Activated naive CD4-positive, alpha-beta T cell treated with Interleukin-2 at 50 U/mL for 16 hours (primary cell): Measurements from ENCODE around the gene ORM2.
"Not testable (repeated sequence)": the region's sequence is repeated elsewhere in the genome, so short reads cannot be mapped to it uniquely, and the experiment has no call there.

ENCODE experiments used
- DNase-seq: peaks from one replicate; pipeline ENCODE4 v3.0.0-alpha.2; 2020

ORM2 gene

DNA sequence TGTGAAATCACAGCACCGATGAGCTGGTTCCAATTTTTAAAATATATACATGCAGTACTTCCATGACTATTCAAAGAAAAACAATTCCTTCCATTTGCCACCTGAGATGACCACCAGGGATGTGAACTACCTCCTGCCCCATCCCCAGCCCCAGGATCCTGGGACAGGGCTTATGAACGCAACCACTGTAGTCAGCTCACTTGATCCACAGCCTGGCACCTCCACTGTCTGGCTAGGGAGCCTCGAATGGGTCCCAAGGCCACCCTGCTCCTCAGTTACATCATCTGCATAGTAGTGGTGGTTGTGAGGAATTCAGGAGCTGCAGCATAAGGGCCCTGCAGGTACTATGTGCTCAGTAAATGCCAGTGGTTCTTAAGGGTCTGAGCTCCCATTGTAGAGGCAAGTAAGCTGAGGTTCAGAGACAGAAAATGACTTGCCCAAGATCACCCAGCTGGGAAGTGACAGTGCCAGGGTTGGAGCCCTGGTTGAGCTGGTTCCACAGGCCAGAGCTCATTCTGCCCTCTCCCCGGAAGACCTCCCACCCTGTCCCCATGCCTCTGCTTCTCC lies 2.9 kb downstream of the ORM2 start:
- DNase-seq, result not testable (repeated sequence)

DNA sequence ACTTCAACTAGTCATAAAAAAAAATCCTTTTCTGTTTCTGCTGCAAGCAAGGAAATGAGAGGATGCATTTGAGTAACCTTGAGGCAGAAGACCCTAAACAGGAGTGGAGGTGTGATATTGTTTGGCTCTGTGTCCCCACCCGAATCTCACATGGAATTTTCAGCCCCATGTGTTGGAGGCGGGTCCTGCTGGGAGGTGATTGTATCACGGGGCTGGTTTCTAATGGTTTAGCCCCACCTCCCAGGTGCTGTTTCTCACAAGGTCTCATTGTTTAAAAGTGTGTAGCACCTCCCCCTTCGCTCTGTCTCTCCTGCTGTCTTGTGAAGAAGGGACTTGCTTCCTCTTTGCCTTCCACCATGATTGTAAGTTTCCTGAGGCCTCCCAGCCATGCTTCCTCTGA lies 4.0 kb downstream of the ORM2 start:
- DNase-seq, result not testable (repeated sequence)

DNA sequence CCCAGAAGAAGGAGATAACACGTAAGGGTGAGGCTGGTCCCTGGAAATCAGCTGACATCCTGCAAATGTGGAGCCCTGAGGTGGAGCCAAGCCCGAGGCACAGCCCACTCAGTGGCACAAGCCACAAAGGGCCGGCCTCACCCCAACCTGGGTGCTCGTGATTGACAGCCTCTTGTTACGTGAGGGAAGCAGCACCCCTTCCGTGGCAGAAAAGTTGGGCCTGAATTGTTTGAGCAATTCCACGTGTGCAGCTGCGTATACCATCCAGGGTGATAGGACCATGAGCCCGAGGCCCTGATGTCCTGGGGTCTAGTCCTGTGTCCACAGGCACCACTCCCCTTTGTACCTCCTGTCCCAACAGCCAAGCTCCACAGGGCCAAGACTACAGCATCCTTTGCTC lies 4.8 kb downstream of the ORM2 start:
- no peak for DNase-seq

DNA sequence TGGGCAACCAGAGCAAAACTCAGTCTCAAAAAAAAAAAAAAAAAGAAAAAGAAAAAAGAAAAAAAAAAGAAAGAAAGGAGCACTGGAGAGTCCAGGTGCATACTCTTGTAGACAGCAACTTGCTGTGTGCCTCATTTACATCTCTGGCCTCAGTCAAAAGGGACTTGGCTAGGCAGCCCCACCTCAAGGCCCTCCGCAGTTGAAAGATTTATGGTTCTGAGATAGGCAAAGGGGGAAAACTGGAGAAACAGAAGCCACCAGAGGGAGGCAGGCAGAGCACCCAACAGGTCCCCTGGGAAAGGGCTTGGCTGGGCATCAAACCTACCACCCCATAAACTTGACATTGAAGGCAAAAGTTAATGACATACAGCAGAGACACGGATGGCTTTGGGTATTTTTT lies 6.1 kb downstream of the ORM2 start:
- DNase-seq, result no peak

DNA sequence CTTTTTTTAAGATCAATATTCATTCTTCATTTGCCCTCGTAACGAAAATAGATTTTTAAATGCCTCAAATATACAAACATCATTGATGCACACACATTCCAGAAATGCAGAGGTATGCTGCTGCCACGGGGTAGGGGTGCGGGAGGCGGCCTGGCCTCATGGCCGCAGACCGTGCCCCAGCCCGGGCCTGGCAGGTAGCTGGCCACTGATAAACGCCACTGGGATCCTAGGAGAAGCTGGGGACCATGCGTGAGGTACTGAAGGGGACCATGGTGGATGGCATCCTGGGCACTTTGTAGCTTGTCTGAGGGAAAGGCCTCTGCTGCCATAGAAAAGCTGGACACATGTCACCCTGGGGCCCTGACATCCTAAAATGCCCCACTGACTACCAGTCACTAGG lies 6.5 kb downstream of the ORM2 start:
- no peak for DNase-seq

DNA sequence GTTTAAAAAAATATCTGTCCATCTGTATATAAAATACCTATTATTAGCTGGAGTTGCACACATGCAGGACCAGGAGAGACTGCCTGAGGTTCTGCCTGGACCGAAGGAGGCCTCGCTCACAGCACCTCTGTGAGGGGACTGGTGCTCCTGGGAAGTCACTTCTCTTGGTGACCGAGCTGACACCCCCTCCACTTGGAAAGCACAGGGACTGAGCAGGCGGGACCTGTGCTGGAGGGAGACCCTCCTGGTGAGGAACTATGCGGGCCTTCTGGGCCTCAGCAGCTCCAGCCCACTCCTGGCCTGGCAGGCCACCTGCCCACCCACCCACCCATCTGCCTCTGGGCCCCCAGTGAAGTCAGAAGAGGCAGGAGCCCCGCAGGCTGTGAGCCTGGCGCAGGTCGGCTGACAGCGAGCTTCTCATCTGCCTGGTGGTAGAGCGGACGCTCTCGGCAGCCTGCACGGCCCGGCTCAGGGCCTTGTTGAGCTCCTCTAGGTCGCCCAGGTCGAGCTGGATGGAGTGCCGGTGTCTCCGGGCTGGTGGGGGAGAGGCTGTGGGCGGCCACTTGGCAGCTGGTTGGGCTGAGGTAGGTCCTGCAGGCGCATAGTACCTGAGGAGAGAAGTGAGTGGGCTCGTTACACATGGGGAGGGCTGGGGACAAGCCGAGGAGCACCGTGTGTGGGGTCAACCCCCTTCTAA lies 7.2 kb downstream of the ORM2 start:
- no peak for DNase-seq

DNA sequence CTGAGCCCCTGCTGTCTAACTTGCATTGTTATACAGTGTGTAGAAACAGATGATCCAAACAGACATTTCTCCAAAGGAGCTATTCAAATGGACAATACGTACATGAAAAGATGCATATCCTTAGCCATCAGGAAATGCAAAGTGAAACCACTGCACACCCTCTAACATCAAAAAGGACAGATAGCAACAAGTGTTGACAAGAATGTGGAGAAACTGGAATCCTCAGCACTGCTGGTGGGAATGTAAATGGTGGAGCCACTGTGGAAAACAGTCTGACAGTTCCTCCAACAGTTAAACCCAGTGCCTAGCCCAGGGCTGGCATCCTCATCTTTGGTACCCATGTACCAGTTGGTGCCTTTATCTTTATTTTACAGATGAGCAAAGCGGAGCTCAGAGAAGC lies 8.5 kb downstream of the ORM2 start:
- no peak for DNase-seq

DNA sequence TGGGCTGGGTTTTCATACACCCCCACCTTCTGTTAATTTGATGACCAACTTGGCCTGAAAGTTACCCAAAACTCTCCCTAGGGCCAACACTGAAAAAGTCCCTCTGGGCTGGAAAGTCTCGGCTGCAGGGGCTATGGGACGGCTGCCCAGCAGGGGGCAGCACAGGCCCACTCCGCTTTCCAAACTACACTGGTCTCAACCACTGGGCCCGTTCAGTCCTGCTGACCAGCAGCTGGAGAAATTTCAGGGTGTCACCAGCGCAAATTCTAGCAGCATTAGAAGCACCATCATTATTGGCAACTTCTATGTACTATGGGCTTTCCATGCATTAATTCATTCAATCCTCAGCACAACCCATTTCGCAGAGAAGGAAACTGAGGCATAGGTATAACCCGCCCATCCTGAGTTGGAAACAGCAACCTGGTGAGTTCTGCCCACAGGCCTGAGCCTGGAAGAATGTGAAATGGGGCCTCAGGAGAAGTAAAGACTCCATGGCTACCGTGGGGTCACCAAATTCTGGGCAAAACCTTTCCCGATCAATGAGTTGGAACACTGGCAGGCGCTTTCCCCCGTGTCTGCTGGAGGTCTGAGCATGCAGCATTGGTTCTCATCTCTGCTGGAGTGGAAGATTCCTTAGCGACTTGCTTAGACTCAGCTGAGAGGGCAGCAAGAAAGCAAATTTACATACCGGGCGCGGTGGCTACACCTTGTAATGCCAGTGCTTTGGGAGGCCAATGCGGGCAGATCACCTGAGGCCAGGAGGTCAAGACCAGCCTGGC lies 9.7 kb downstream of the ORM2 start:
- DNase-seq, result peak; percentile 62

DNA sequence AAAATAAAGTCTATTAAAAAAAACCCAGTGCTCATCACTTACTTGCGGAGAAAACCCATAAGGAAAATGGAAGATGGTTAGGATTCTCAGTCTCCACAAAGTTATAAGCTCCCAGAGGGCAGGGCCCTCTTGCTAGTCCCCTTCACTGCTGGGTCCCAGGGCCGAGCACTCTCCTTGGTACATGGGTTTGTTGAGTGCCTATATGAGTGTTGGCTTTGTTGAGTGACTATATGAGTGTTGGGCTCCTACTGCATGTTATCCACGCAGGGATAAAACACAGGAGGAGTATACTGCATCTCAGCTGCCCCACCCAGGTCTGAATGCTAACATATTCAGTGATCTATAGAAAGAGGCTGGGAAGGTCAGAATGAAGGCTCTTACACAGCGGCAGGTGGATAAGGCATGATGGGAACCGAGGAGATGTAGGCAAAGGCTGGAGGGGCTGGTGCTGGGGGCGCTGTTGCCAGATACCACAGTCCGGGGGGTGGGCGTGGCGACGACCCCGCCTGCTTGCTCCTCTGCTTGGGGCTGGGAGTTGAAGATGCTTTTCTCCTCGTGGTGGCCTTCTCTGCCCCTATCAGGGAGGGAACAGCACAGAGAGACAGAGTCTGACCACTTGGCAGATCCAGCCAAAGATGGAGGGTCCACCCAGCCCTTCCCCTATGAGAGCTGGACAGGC lies 11.6 kb downstream of the ORM2 start:
- no peak for DNase-seq

DNA sequence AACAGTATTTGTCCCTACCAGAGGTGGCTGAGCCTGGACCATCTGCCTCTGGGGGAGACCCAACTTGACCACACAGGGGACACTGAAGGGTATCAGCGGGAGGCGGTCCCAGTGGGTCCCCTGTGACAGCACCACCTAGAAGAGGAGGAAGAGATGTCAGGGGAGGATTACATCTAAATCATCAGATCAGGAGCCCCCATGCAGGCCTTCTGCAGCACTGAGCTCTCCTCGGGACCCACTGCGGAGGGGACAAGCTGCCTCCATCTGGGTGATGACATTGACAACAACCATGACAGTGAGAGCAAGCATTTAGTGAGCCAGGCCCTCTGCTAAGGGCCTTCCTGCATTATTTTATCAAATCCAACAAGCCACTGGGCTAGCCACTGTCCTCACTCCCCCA lies 12.3 kb downstream of the ORM2 start:
- no peak for DNase-seq

DNA sequence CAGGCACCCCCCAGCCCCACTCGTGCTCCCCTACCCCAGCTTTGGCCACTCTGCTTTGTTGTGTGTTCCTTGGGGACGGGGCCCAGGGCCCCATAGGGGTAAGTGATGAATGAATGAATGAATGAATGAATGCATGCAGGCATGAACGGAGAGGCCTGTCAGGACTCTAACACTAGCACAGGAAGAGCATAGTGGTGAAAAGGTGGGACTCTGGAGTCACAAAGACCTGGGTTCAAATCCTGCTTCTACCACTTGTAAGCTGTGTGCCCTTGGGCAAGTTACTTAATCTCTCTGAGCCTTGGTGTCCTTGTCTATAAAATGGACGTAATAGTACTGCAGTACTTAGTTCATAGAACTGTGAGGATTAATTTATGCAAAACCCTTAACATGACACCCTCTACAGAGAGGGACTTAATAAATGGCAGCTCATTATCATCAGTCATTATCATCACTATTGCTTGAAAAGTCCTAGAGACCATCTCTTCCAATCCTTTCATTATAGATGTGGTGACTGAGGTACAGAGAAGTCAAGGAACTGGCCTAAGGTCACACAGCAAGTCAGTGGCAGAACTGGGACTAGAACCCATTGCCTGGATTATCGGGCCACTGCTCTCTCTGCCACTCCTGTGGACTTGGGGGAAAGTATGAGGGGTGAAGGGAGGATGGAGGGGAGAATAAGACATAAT lies 13.2 kb downstream of the ORM2 start:
- no peak for DNase-seq

DNA sequence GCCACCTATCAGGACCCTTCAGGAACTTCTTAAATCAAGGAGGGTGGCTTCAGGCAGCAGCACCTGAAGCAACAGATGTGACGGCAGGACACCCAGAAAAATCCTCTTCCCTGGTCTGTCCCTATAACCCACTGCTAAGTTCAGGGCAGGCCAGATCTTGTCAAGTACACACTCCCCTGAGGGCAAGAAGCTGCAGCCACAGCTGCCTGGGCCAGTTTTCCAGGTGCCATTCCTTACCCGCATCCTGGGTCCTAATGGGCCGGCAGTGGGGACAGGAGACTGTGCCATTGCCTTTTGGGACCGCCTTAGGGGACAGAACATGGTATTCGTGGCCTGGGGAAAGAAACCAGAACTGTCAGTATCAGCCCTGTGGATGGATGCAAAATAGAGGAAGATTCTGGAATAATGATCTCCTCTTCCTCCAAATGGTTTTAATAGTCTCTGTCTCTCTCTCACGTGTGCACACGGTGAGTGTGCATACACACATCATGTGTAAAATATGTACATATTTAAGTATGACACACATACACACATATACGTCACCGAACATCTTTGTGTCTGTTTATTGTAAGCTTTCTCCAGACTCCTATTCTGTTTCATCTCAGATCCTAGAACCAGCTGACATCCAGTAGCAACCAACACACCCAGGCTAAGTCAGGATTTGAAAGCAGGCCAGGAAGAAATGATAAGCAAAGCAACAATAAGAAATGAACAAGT lies 14.0 kb downstream of the ORM2 start:
- DNase-seq, result no peak

DNA sequence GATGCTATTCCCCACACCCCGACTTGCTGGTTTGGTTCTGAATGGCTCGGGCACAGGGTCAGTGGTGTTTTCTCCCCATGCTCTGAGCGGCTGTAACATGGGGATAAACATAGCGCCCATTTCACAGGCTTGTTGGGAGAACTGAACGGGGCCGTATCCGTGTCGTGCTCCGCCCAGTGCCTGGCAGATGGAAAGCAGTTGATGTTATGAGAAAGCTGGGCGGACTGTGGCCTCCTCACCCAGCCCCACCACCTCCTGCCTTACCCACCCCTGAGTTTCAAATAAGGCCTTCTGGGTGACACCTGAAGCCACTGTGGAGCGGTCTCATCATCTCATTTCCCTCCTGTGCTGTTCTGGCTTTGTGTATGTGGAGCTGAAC lies 14.5 kb downstream of the ORM2 start:
- no peak for DNase-seq

DNA sequence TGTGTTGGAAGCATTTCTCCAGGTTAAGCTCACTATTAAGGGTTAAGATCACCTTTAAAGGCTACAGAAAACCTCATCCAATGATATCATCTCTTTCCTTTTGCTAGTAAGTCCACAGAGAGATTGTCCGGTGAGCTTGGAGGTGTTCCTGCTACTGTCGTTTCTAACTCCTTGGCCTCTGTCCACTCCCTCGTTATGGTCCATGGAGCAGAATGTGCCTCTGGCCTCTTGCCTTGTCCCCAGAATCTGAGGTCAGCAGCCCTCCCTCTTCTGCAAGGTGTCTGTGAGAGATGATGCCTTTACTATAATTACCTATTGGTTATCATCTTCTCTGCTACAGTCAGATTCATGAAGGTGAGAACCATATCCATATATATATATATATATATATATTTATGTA lies 15.0 kb downstream of the ORM2 start:
- DNase-seq, result no peak

DNA sequence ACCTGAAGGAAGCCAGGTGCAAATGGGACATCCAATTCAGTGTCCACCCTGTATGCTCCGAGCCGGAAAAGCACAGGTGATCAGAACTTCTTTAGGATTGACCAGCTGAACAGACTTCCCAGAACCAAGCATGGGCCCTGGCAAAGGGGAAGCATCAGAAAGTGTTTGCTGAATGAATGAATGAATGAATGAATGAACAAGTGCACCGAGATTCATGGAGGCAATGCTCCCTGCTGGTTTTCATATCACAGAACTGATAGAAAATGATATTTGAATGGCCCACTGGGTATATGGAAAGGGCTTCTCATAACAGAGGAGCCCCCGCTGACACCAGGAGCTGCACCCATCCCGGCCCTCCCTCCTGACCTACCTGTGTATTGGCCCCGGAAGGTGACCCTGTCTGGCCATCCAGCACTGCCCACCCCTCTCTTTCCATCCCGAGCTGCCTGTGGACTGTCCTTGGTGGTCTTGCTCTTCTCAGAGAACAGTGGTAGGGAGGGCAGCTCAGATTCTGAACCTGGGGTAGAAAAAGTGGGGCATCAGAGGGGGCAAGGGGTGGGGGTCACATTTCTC lies 15.9 kb downstream of the ORM2 start:
- DNase-seq, result no peak

DNA sequence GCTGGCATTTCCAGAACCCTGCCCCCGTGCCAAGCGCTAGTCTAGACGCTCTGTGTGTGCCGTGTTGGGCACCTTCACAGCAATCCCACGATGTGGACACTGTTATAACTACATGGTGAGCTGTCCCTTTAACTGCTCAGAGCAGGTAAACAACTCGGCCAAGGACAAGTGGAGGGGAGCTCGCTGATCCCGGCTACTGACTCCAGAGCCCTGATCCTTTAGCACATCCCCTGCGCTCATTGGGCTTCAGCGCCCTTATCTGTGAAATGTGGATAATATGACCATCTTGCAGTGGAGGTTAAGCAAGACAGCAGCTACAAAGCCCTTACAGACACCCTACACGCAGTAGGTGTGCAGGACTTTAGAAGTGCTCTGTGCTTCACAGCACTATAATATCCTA lies 16.5 kb downstream of the ORM2 start:
- no peak for DNase-seq

DNA sequence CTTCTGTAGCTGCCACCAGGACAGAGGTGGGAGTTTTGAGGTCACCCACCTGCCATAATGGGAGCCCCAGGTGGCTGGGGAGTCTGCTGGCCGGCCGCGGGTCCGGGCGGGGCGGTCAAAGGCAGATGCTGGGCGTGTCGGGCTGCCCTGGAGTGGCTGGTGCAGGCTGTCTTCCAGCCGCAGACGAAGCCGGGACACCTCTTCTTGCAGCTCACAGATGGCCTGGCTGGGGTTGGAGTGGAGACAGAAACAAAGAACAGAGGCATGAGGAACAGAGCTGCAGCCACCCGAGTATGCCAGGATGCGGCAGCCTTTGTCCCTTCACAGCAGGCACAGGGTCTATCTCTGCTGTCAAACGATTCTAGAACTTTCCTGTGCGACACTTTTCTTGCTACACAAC lies 18.0 kb downstream of the ORM2 start:
- no peak for DNase-seq

DNA sequence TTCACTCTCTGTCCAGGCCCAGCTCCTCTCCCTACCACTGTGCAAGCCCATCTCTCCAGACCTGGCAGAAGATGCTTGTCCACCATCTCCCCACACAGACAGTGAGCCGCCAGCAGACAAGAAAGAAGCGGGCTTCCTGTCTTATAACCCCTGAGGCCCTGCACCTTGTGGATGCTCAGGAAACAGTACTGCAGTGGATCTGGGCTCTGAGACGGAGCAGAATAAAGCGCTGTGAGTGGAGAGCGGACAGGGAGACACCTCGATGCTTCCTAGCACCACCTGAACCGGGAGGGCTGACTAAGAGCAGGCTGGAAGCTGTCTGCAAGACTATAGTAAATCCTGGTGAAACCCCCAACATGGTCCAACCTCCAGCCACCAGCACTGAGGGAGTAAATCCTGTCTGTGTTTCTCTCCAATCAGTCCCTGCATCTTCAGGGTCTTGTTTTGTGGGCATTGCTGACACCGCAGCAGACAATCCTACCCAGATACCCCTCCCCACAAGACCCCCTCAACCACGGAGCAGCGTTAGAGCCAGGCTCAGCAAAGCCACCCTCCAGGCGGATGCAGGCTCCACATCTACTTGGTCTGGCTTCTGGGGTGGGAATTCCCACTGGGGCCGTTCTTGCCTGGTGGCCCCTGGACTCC lies 18.7 kb downstream of the ORM2 start:
- no peak for DNase-seq

DNA sequence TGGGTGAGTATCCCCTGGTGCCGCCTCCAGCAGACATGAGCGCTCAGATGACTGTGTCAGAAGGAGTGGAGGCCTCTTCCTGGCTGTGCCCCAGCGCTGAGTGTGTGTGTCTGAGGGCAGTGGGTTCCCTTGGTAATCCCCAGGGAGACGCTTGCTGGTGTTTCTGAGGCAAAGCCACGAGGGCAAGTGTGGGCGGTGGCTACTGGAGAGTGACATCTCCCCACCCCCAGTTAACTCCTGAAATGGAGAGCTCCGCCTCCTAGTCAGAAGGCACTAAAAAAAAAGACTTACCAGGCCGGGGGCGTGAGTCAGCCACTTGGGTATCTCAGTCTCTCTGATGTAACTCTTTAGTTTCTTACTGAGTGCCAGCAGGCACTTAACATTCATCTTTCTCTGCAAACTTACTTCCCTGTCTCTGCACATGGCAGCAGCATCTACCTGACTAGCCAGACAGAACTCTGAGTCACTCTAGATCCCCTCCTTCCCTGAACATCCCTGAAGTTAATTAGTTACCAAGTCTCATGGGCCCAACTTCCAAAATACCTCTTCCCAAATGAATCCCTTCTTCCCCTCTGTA lies 19.3 kb downstream of the ORM2 start:
- DNase-seq, result peak; percentile 88

DNA sequence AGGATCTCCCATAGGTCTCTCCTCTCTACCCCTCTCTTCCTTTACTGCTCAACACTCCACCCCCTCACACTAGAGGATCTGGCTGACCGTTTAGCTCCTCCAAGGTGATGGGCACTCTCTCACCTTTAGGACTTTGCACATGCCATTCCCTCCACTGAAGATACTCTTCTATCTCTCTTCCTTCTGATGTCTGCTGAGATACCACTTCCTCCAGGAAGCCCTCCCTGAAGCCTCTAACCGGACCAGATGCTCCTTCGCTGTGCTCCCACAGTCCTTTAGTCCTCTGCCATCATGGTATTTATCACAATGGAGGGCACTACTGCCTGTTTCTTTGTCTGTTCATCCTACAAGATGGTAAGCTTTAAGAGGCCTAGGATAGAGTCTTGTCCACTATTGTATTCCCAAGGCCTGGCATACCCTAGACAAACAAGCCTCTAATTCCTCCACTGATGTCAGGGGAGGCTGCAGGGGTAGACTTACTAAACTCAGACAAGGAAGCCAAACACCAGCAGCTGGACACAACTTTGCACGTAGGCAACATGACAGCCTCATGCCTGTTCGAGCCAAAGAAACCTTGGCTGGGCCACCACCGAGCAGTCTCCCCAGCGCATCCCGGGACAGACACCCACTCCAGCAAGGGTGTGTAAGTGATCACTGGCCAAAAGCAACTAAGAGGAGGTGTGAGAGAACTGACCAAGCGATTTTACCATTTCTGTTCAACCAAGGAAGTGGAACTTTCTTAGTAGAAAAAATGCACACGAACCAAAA lies 20.2 kb downstream of the ORM2 start:
- no peak for DNase-seq
